ENCODE results near the gene ARF5. TPM values are rescaled to one million over a fixed set of nuclear protein-coding genes. Genes with fewer than 3 reads are reported as not detected.
"Not testable (repeated sequence)": the region's sequence is repeated elsewhere in the genome, so short reads cannot be mapped to it uniquely, and the experiment has no call there.

ARF5 gene
- total and polyA plus RNA-seq, 7 experiments from 2014 or later = 74.6 to 158 (median 107) TPM

GRCh38 chr7:127551941-127552340 is 36.3 kb upstream of the ARF5 start:
- Histone ChIP-seq H3K4me3 (ENCODE audit: low read length) (no peak overlapping the region), H3K36me3 (ENCODE audit: control insufficient read depth in 2 of 3, insufficient read depth in 3 of 3, low read length in 3 of 3) (no peaks in the 10 kb centered on the region), H3K27ac (ENCODE audit: low read depth, low read length) (no peak overlapping the region), H3K27me3 (ENCODE audit: control insufficient read depth in 2 of 2, insufficient read depth in 2 of 2, low read length in 2 of 2) (no peaks in the 10 kb centered on the region), H3K4me1 (ENCODE audit: control insufficient read depth in 2 of 2, insufficient read depth in 2 of 2, low read length in 2 of 2) (no peaks in the 10 kb centered on the region), H3K9me3 (ENCODE audit: control insufficient read depth in 2 of 3, low read length in 3 of 3) (no peaks in the 10 kb centered on the region)
- Mint-ChIP-seq H3K9me3 (peaks cover 0 to 5% (median 2%) of the 10 kb centered on the region in 11 donors), H3K36me3 (peaks cover 0 to 4% (median 0%) of the 10 kb centered on the region in 5 donors), H3K27ac (no peak overlapping the region), H3K4me3 (no peak overlapping the region), H3K27me3 (peaks cover 0 to 15% (median 7%) of the 10 kb centered on the region in 5 donors), H3K4me1 (no peaks in the 10 kb centered on the region)
- DNase-seq = no peak
- POLR2A ChIA-PET = no interaction called here
- intact Hi-C loops (cut with micrococcal nuclease) = no loop called here
- CTCF ChIA-PET = no interaction called here
- no peak for ATAC-seq

- ChIA-PET CTCF (no interaction called here), POLR2A (no interaction called here)
- Histone ChIP-seq H3K4me1 (ENCODE audit: control insufficient read depth in 2 of 2, insufficient read depth in 2 of 2, low read length in 2 of 2) (no peaks in the 10 kb centered on the region), H3K9me3 (ENCODE audit: control insufficient read depth in 2 of 3, low read length in 3 of 3) (no peaks in the 10 kb centered on the region), H3K36me3 (ENCODE audit: control insufficient read depth in 2 of 3, insufficient read depth in 3 of 3, low read length in 3 of 3) (no peaks in the 10 kb centered on the region), H3K4me3 (ENCODE audit: low read length) (no peak overlapping the region), H3K27me3 (ENCODE audit: control insufficient read depth in 2 of 2, insufficient read depth in 2 of 2, low read length in 2 of 2) (no peaks in the 10 kb centered on the region), H3K27ac (ENCODE audit: low read depth, low read length) (no peak overlapping the region)
- Mint-ChIP-seq H3K27me3 (peaks cover 0 to 7% (median 4%) of the 10 kb centered on the region in 5 donors), H3K9me3 (peaks cover 0 to 3% (median 0%) of the 10 kb centered on the region in 11 donors), H3K4me3 (no peak overlapping the region), H3K36me3 (no peaks in the 10 kb centered on the region), H3K27ac (no peak overlapping the region), H3K4me1 (peaks cover 0 to 5% (median 0%) of the 10 kb centered on the region in 7 donors)
- no peak for ATAC-seq
- intact Hi-C loops (cut with micrococcal nuclease) = no loop called here
- no peak for DNase-seq
Observed at GRCh38 chr7:127556404-127556803, 31.8 kb upstream of the ARF5 start.

- POLR2A ChIA-PET = no interaction called here
- Histone ChIP-seq H3K36me3 (ENCODE audit: control insufficient read depth in 2 of 3, insufficient read depth in 3 of 3, low read length in 3 of 3) (no peaks in the 10 kb centered on the region), H3K4me1 (ENCODE audit: control insufficient read depth in 2 of 2, insufficient read depth in 2 of 2, low read length in 2 of 2) (no peaks in the 10 kb centered on the region), H3K9me3 (ENCODE audit: control insufficient read depth in 2 of 3, low read length in 3 of 3) (no peaks in the 10 kb centered on the region), H3K27ac (ENCODE audit: low read depth, low read length) (no peak overlapping the region), H3K4me3 (ENCODE audit: low read length) (no peak overlapping the region), H3K27me3 (ENCODE audit: control insufficient read depth in 2 of 2, insufficient read depth in 2 of 2, low read length in 2 of 2) (no peaks in the 10 kb centered on the region)
- CTCF ChIA-PET = interaction anchor here (0.6 to 0.7 kb wide), 3 partner anchors 565 to 652 kb away, joined by 3 read pairs; no protein-coding TSS in a partner anchor
- Mint-ChIP-seq H3K27me3 (peaks cover 0 to 7% (median 0%) of the 10 kb centered on the region in 5 donors), H3K27ac (no peak overlapping the region), H3K4me3 (no peak overlapping the region), H3K4me1 (peaks cover 0 to 5% (median 0%) of the 10 kb centered on the region in 7 donors), H3K36me3 (peaks cover 0 to 5% (median 0%) of the 10 kb centered on the region in 5 donors), H3K9me3 (peaks cover 0 to 5% (median 0%) of the 10 kb centered on the region in 11 donors)
- DNase-seq (no peak), ATAC-seq (no peak)
- intact Hi-C loops (cut with micrococcal nuclease) = loop anchor here in 1 of 2 donors (1.0 to 2.0 kb wide), 2 partner anchors 71 to 651 kb away; no protein-coding TSS in a partner anchor
Observed at GRCh38 chr7:127557803-127558202, 30.4 kb upstream of the ARF5 start.

GRCh38 chr7:127566242-127566641 is 22.0 kb upstream of the ARF5 start:
- Mint-ChIP-seq H3K36me3 (peaks cover 1 to 39% (median 34%) of the 10 kb centered on the region in 5 donors), H3K9me3 (peaks cover 0 to 22% (median 7%) of the 10 kb centered on the region in 11 donors), H3K27me3 (no peaks in the 10 kb centered on the region), H3K4me3 (no peak overlapping the region), H3K27ac (no peak overlapping the region), H3K4me1 (no peaks in the 10 kb centered on the region)
- H3K36me3 ChIP-seq (ENCODE audit: control insufficient read depth in 2 of 3, insufficient read depth in 3 of 3, low read length in 3 of 3) = no peaks in the 10 kb centered on the region
- no peak overlapping the region for H3K4me3 ChIP-seq (ENCODE audit: low read length)
- H3K27me3 ChIP-seq (ENCODE audit: control insufficient read depth in 2 of 2, insufficient read depth in 2 of 2, low read length in 2 of 2) = no peaks in the 10 kb centered on the region
- DNase-seq = no peak
- no peak overlapping the region for H3K27ac ChIP-seq (ENCODE audit: low read depth, low read length)
- ChIA-PET CTCF (no interaction called here), POLR2A (no interaction called here)
- no peak for ATAC-seq
- no peaks in the 10 kb centered on the region for H3K9me3 ChIP-seq (ENCODE audit: control insufficient read depth in 2 of 3, low read length in 3 of 3)
- no peaks in the 10 kb centered on the region for H3K4me1 ChIP-seq (ENCODE audit: control insufficient read depth in 2 of 2, insufficient read depth in 2 of 2, low read length in 2 of 2)
- intact Hi-C loops (cut with micrococcal nuclease) = no loop called here

- Mint-ChIP-seq H3K9me3 (peaks cover 0 to 17% (median 7%) of the 10 kb centered on the region in 11 donors), H3K36me3 (peaks cover 1 to 47% (median 28%) of the 10 kb centered on the region in 5 donors)
- H3K27me3 Mint-ChIP-seq; H3K9me3 ChIP-seq (ENCODE audit: control insufficient read depth in 2 of 3, low read length in 3 of 3); intact Hi-C loops (cut with micrococcal nuclease); H3K4me1 ChIP-seq (ENCODE audit: control insufficient read depth in 2 of 2, insufficient read depth in 2 of 2, low read length in 2 of 2); ATAC-seq; H3K27ac ChIP-seq (ENCODE audit: low read depth, low read length); CTCF ChIA-PET; H3K4me3 Mint-ChIP-seq; H3K4me3 ChIP-seq (ENCODE audit: low read length); H3K27ac Mint-ChIP-seq; H3K27me3 ChIP-seq (ENCODE audit: control insufficient read depth in 2 of 2, insufficient read depth in 2 of 2, low read length in 2 of 2); H3K36me3 ChIP-seq (ENCODE audit: control insufficient read depth in 2 of 3, insufficient read depth in 3 of 3, low read length in 3 of 3); DNase-seq; POLR2A ChIA-PET; H3K4me1 Mint-ChIP-seq: not testable (repeated sequence)
Observed at GRCh38 chr7:127568034-127568433, 20.2 kb upstream of the ARF5 start.

GRCh38 chr7:127571741-127572505 is 16.3 kb upstream of the ARF5 start:
- no peaks in the 10 kb centered on the region for H3K9me3 ChIP-seq (ENCODE audit: control insufficient read depth in 2 of 3, low read length in 3 of 3)
- no peaks in the 10 kb centered on the region for H3K27me3 ChIP-seq (ENCODE audit: control insufficient read depth in 2 of 2, insufficient read depth in 2 of 2, low read length in 2 of 2)
- intact Hi-C loops (cut with micrococcal nuclease) = no loop called here
- Mint-ChIP-seq H3K4me1 (no peaks in the 10 kb centered on the region), H3K27me3 (no peaks in the 10 kb centered on the region), H3K27ac (no peak overlapping the region), H3K36me3 (peaks cover 0 to 21% (median 17%) of the 10 kb centered on the region in 5 donors), H3K9me3 (peaks cover 0 to 4% (median 0%) of the 10 kb centered on the region in 11 donors), H3K4me3 (no peak overlapping the region)
- ChIA-PET CTCF (no interaction called here), POLR2A (no interaction called here)
- H3K27ac ChIP-seq (ENCODE audit: low read depth, low read length) = no peak overlapping the region
- ATAC-seq (no peak), DNase-seq (no peak)
- no peaks in the 10 kb centered on the region for H3K4me1 ChIP-seq (ENCODE audit: control insufficient read depth in 2 of 2, insufficient read depth in 2 of 2, low read length in 2 of 2)
- H3K4me3 ChIP-seq (ENCODE audit: low read length) = no peak overlapping the region
- peaks cover 0 to 5% (median 0%) of the 10 kb centered on the region in 3 experiments for H3K36me3 ChIP-seq (ENCODE audit: control insufficient read depth in 2 of 3, insufficient read depth in 3 of 3, low read length in 3 of 3)

Data from naive thymus-derived CD4-positive, alpha-beta T cell (primary cell).